Effector CD4-positive, alpha-beta T cell (primary cell): Measurements from ENCODE around the gene COL13A1.

Source experiments
- DNase-seq: peaks from one replicate; pipeline ENCODE4 v3.0.0-alpha.2; 2020

Gene COL13A1

DNA sequence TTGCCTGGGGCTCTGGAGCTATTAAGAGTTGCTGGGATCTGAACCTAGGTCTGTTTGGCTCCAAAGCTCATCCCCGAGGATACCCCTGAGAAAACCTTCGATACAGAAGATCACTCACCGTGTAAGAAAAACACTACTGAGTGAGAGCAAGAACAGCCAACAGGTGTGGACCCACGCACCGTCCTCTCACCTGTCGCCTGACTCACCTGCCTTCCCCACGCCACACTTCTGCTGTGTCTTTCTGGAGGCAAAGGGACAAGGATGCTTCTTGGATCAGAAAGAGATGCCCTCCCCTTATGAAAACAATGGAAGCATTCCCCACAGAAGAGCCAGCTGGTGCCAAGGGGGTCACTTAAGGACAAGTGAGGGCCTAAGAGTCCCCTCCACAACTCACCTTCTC is 46.7 kb downstream of the COL13A1 start:
- DNase-seq = no peak

DNA sequence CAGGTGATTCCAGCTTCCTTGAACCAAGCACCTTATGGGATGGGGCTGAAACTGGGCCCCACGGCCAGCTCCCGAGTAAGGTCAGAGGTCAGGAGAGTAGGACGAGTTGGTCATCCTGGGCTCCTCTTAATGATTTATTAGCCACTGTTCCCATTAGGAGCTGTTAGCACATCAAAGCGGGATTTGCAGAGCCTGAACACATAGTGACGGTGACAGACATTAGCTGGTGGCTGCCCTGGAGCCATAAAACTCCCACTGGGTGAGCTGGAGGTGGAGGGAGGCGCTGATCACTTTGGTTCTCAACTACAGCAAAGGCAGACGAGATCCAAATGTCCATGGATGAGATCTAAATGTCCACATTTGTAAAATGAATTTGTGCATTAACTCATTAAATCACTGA is 48.1 kb downstream of the COL13A1 start:
- no peak for DNase-seq

DNA sequence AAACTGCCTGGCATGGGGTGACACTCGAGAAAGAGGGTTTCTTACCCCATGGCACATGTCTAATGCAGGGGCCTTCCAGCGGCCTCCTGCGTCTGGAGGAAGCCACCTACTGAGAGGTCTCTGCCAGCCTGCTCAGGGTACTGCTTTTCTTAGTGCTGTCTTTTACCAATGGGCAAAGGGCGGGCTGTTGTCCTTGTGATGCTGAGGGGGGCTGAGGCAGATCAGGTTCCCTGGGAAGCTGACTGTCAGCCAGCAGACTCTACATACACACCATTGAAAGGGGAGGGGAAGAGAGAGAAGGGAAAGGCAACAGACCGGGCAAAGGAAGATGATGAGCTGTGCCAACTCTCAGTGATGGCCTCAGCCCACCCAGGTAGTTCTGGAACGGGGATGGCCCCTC is 48.7 kb downstream of the COL13A1 start:
- DNase-seq = no peak

GRCh38 chr10:69851306-69851705 is 49.6 kb downstream of the COL13A1 start:
- no peak for DNase-seq

DNA sequence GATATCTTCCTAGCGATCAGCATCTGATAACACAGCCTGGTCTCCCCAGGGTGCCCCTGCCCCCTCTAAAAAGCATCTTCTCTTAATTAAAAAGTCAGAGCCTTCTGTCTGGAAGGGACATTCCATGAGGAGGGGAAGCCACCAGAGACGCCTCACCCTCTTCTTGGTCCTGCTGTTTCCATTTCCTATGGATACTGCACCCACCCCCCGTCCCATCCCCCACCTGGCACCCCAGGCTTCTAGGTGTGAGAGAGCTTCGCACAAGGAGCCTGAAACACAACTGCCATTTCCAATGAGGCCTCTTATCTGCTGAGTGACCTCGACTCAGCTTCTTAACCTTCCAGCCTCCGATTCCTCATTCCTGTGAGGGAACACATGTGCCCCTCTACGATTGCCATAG is 51.4 kb downstream of the COL13A1 start:
- DNase-seq = no peak

GRCh38 chr10:69854511-69855345 is 53.0 kb downstream of the COL13A1 start:
- no peak for DNase-seq

GRCh38 chr10:69855346-69856111 is 53.8 kb downstream of the COL13A1 start:
- DNase-seq = no peak

DNA sequence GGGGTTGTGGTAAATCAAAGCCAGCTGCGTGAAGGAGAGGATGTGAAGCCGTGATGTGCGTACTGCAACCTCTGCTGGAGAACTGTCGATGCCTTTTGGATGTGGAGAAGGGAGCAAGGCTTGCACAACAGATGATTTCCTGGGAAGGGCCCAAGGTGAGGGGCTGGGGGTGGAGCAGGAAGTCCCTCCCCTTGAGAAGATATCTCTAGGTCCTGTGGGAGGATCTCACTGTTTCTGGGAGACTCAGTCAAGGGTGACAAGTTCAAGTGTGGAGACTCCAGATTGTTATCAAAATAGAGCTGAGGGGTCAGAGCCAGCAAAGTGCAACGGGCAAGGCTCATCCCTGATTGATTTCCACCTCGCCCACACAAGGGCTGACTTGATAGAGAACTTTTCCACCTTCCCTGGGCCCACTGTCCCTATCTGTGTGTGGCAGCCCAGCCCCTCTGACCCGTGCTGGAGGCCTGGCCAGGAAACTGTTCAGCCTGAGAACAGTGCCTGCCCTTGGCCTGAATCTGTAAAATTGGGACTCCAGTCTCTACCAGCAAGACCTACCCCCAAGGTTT is 55.0 kb downstream of the COL13A1 start:
- no peak for DNase-seq

DNA sequence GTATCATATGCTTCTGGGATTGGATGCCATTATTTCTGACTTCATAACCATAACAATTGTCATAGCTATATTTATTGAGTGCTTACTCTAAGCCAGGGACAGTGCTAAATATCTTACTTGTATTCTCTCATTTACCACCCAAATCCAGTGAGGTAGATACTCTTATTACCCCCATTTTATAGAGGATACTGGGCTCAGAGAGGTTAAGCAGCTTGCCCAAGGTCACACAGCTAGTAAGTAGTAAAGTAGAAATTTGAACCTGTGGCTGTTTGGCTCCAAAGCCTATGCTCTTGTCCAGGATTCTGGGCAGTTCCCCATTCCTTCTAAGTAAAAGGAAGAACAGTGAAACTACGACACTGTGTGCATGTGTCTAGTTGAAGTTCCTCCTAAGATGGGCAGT is 56.5 kb downstream of the COL13A1 start:
- no peak for DNase-seq

GRCh38 chr10:69860271-69860670 is 58.6 kb downstream of the COL13A1 start:
- DNase-seq = no peak

- DNase-seq = no peak
Measured at GRCh38 chr10:69861251-69862240, 59.8 kb downstream of the COL13A1 start.

DNA sequence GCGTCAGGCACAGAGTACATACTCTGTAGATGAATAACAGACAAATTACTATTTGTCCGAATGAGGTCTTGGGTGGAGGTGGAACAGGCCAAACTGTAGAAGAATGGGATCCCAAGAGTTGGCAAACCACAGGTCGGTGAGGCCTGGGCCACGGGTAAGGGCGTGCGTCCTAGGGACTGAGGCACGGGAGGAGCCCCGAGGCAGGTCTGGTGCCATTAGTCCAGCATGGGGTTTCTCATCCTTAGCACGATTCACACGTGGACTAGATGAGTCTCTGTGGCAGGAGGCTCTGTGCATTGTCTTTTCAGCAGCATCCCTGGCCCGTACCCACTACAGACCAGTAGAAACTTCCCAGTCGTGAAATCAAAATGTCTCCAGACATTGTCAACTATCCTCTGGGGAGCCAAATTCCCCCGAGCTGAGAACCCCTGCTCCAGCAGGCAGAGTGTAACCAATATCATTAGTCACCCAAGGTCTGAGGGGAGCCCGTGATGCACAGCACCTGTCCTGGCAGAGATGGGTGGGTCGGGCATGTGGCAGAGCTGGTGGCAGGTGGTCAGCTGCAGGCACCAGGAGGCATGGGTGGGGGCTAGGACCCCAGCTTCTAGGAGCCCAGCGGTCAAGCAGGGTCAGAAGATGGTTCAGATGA is 61.3 kb downstream of the COL13A1 start:
- DNase-seq = no peak

DNA sequence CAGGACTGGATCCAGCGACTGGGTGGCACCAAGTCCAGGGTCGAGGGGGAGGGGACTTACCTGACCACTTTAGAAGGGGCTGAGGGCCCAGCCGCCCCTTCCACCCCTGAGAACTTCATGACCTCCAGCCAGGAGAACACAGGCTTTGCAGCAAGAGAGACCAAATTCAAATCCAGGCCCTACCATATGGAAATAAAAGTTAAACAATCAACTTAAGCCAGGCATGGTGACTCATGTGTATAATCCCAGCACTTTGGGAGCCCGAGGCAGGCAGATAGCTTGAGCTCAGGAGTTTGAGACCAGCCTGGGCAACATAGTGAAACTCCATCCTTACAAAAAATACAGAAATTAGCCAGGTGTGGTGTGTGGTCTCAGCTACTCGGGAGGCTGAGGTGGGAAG is 61.9 kb downstream of the COL13A1 start:
- no peak for DNase-seq

DNA sequence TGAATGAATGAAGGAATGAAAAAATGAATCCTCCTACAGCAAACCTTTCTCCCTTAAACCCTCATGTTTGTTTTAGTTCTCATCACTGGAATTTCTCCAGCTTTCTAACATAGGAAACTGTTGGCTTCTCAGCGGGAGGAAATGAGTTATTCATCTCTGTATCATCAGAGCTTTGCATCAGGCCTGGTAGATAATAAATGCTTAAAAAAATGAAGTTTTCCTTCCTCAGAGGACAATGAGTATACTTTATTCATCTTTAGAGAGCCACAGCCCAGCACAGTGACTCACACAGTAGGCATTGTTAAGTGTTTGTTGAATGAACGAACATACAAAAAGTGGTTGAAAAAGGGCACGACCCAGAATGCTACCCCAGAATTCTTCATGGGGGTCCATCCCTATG is 62.6 kb downstream of the COL13A1 start:
- DNase-seq = no peak

DNA sequence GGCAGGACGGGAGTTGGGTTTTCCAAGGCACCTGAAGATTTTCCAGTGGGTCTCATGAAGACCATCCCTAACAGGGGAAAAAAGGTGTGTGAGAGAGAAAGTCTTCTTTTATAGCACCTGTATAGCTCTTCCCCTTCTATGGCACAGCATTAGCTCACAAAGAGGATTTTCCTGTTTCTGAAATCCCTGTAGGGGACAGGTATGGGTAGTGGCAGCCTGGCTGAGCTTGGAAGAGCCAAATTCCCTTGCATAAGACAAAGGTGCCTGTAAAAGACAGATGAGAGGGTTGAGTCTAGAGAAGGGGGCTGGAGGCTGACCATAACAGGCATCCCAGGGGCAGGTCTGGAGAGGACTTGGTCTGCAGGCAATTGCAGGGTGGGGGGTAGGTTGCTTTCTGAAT is 63.7 kb downstream of the COL13A1 start:
- DNase-seq = no peak

- DNase-seq = no peak
Measured at GRCh38 chr10:69866246-69866687, 64.6 kb downstream of the COL13A1 start.

DNA sequence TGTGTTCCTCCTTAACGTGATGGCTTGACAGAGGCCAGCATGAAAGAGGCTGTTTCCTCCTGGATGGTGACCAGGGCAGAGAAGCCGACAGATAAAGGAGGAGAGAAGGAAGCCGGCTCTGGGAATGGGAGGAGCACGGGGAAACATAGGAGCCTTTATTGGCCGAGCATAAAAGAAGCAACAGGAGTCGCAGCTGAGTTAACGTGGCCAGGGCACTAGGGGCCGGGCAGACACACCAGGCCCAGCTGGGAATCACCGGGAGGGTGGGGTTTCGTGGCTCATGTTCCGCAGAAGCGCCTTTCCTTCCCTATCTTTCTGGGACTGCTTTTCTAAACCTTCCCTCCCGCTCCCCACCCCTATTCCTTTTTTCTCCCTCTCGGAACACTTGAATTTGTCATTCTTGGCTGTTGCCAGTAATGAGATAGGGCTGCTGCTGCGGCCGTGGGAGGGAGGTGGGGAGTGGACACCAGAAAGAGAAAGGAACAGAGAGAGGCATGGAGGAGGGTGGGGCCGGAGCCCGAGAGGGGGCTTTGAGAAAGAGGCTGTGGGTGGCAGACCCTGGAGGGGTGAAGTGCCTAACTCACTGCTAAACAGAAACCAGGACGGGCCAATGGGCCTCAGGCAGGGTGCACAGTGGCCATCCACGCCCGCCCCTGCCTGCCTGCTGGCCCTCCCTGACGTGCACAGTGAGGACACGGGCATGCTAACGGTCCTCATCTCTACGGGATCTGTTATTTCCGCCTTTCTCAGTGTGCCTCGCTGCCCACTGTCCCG is 65.2 kb downstream of the COL13A1 start:
- DNase-seq = no peak

DNA sequence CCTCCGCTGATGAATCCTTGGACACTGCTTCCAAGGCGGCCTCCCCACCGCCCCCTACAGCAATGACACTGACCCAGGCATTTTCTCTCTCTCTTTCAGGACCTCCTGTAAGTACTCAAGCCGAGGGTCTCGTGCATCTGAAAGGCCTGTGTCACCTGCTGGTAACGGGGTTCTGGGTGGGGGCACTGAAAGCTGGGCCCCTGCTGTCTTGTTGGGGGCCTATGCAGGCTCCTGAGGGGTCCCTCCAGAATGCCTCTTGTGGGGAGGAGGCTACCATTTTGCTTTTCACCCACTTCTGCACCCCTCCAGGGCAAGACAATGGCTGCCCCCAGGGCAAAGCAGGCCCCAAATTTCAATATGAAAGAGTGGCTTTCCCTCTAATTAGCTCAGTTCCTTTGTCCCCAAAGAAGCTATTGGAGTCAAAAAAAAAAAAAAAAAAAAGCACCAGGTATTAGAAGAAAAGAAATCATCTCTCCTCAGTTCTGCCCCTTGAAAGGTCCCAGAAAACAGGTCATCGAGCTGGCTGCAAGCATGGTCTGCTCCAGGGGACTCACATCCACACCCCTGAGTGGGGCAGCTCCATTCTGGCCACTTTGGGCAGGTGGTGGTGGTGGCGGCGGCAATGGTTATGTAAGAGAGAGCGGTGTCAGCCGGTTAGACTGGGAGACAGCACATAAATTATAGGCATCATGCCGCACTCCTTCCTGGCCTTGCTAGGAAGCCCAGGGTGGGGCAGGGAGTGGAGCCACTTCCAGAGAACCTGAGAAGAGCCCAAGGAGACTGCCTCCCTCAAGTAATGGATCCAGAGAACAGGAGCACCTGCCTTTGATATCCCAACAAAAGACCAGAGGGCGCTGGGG is 66.2 kb downstream of the COL13A1 start:
- no peak for DNase-seq

DNA sequence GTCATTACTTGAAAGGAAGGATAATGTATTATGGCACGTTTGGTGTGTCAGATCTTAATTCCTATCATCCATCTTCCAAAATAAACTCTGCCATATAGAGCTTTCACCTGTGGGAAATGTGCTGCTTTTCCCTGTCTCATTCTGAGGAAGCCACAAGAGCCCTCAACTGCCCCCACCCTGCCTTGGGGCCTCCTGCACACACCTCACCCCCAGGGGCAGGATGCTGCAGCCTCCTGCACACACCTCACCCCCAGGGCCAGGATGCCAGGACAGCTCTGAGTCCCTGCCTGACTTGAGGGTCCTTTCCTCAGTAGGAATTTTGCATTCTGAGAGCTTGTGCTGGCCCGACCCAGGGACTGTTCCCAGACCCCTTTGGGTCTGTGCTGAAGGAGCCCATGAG is 67.1 kb downstream of the COL13A1 start:
- no peak for DNase-seq

DNA sequence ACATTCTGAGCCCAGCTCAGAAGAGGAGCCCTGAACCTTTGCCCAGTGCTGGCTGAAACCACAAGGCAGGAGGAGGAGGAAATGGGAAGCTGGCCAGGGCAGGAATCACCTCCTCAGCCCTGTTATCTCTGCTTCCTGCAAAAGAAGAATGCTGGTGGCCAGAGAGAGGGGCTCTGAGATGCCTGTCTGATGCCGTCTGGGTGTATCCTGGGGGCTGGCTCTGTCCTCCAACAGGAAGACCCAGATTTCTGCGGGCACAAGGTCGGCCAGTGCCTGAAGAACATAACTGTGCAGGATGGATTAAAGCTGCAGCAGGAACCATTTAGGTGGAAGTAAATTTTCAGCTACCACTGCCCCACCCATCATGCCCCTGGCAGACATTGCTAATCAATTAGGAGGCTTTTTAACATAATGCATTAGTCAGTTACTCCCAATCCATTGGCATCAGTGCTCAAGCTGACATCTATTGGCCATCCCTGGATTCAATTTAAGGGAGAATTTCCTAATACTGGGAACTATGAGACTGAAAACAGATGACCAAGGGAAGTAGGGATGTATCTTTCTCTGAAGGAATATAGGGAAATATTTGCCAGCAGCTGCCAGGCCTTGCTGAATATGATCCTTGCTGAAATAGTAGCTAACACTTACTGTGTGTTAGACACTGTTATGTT is 67.7 kb downstream of the COL13A1 start:
- DNase-seq = no peak
